Endodermal cell (in vitro differentiated cells): ENCODE measurements around the gene SLC35B2. TPM values are rescaled to one million over a fixed set of nuclear protein-coding genes. Genes with fewer than 3 reads are reported as not detected.

Experiments
- DNase-seq: peaks from one replicate; pipeline ENCODE4 v3.0.0-alpha.2; 2017
- H3K27ac ChIP-seq: 2 replicates; pipeline ENCODE4 v1.5.1; 2013; ENCODE audit warnings: mild to moderate bottlenecking, low read depth, low read length, moderate library complexity
- H3K27me3 ChIP-seq: 2 replicates; pipeline ENCODE4 v1.6.1; 2013; ENCODE audit warnings: mild to moderate bottlenecking, low read length, moderate library complexity; ENCODE audit not compliant: insufficient read depth, control insufficient read depth, poor library complexity, severe bottlenecking
- H3K36me3 ChIP-seq: 2 replicates; pipeline ENCODE4 v1.7.0; 2013; ENCODE audit warnings: mild to moderate bottlenecking, low read length, moderate library complexity; ENCODE audit not compliant: control insufficient read depth, insufficient read depth
- H3K4me1 ChIP-seq: one replicate; pipeline ENCODE4 v1.7.0; 2013; ENCODE audit warnings: low read length; ENCODE audit not compliant: control insufficient read depth, insufficient read depth
- H3K4me3 ChIP-seq: 2 replicates; pipeline ENCODE4 v1.5.1; 2013; ENCODE audit warnings: mild to moderate bottlenecking, low read length, moderate library complexity
- H3K9ac ChIP-seq: 2 replicates; pipeline ENCODE4 v1.6.1; 2013; ENCODE audit warnings: mild to moderate bottlenecking, low read length, moderate library complexity; ENCODE audit not compliant: poor library complexity, severe bottlenecking; ENCODE audit errors: extremely low read depth
- H3K9me3 ChIP-seq: 2 replicates; pipeline ENCODE4 v1.6.1; 2013; ENCODE audit warnings: mild to moderate bottlenecking, low read length, moderate library complexity; ENCODE audit not compliant: control insufficient read depth
- H3K27ac Mint-ChIP-seq: 2 replicates; pipeline ENCODE4 v1.8.0; 2020; ENCODE audit warnings: mixed read lengths
- H3K27me3 Mint-ChIP-seq: 2 replicates; pipeline ENCODE4 v1.8.0; 2021; ENCODE audit warnings: mild to moderate bottlenecking, mixed read lengths; ENCODE audit not compliant: insufficient read depth
- H3K36me3 Mint-ChIP-seq: 2 replicates; pipeline ENCODE4 v1.8.0; 2020; ENCODE audit warnings: low read depth, mixed read lengths
- H3K4me1 Mint-ChIP-seq: 2 replicates; pipeline ENCODE4 v1.8.0; 2020; ENCODE audit warnings: mixed read lengths
- H3K4me3 Mint-ChIP-seq: 2 replicates; pipeline ENCODE4 v1.8.0; 2020; ENCODE audit warnings: mild to moderate bottlenecking, moderate library complexity, mixed read lengths
- H3K9me3 Mint-ChIP-seq: 2 replicates; pipeline ENCODE4 v1.8.0; 2020; ENCODE audit warnings: mild to moderate bottlenecking, mixed read lengths
- WGBS, 2 experiments: methylation state at CpG; one replicate each; pipeline versions ENCODE4 v1.1.5 to v1.1.7; 2013; ENCODE audit warnings: missing lambda C conversion rate in 2 of 2, mixed read lengths in 1 of 2; ENCODE audit not compliant: insufficient coverage in 1 of 2, insufficient read length in 1 of 2; 5-methylcytosine and 5-hydroxymethylcytosine counted together
- total RNA-seq, 2 donors: library from RNA; stranded (reverse); fragmentation: NEBNext Ultra II Directional in 1 of 2; extraction: Animal tissue kit (Norgen Biotek cat#: 25700) in 1 of 2; gene quantifications; 2 replicates in 1 of 2; 3 replicates in 1 of 2; pipeline ENCODE4 v1.2.1, GENCODE V29; 2021
- TF ChIP-seq, protein P1 (sequence below): fragments of 200-600 bp; sonication (generic); conservative IDR thresholded peaks from 2 replicates; pipeline ENCODE4 v1.5.0; 2021; ENCODE audit warnings: antibody characterized with exemption, mild to moderate bottlenecking

The SLC35B2 gene
- total RNA-seq, 2 donors from 2014 or later, result 52.5 to 54.3 TPM

DNA sequence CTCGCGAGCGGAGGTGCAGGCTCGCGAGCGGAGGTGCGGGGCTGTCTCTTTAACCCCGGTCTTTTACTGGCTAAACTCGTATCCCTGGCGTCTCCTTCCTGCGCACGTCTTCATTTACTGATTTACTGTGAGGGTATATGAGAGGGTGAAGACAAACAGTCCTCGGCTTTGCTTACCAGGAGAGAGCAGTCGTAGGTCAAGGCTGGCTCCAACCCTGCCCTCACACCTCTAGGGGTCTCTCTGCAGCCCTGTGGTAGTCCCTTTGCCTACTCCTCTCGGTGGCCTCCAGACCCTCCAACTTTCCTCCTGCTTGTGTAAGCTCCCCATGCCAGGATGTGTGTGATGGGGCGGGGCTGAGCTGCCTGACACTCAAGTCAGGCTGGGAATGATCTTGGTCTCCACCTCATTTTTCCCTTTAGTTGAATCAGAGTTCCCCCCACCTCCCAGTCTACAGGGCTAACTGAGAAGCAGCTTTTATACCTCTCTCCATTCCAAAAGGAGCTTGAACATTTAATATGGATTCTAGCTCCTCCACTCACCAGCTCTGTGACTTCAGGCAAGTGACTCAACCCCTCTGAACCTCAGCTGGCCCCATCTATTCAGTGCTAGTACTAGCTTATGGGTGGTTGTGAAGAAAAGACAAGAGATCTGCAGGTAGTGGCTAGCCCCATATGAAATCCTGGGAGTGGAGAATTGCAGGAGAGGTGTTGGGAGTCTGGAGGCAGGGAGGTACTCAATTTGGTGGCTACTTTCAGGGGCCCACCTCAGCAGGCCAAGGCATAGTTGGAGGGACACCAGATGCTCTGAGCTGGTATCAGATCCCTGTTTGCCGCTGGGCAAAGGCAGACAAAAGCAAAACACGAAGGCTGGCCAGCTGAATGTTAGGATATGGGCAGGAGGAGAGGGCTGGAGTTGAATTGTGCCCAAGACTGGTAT lies 33.0 kb downstream of the SLC35B2 start:
- H3K9me3 Mint-ChIP-seq, result no peaks in the 10 kb centered on the region
- H3K4me3 Mint-ChIP-seq, result peak overlapping the region; percentile 76
- peak overlapping the region; percentile 87 for H3K4me3 ChIP-seq
- WGBS, 2 experiments, result 8 to 33% methylated on average over 6 to 18 of the region's 18 CpGs
- no peaks in the 10 kb centered on the region for H3K36me3 ChIP-seq
- TF ChIP-seq, protein P1, sequence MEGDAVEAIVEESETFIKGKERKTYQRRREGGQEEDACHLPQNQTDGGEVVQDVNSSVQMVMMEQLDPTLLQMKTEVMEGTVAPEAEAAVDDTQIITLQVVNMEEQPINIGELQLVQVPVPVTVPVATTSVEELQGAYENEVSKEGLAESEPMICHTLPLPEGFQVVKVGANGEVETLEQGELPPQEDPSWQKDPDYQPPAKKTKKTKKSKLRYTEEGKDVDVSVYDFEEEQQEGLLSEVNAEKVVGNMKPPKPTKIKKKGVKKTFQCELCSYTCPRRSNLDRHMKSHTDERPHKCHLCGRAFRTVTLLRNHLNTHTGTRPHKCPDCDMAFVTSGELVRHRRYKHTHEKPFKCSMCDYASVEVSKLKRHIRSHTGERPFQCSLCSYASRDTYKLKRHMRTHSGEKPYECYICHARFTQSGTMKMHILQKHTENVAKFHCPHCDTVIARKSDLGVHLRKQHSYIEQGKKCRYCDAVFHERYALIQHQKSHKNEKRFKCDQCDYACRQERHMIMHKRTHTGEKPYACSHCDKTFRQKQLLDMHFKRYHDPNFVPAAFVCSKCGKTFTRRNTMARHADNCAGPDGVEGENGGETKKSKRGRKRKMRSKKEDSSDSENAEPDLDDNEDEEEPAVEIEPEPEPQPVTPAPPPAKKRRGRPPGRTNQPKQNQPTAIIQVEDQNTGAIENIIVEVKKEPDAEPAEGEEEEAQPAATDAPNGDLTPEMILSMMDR, result peak; percentile 24
- H3K27ac ChIP-seq, result no peak overlapping the region
- no peaks in the 10 kb centered on the region for H3K27me3 ChIP-seq
- H3K9me3 ChIP-seq, result no peaks in the 10 kb centered on the region
- no peaks in the 10 kb centered on the region for H3K27me3 Mint-ChIP-seq
- peaks cover 10% of the 10 kb centered on the region for H3K4me1 ChIP-seq
- H3K4me1 Mint-ChIP-seq, result peaks cover 40% of the 10 kb centered on the region
- H3K36me3 Mint-ChIP-seq, result peaks cover 10% of the 10 kb centered on the region
- peak overlapping the region; percentile 56 for H3K27ac Mint-ChIP-seq
- DNase-seq, result no peak
- H3K9ac ChIP-seq, result peak overlapping the region; percentile 34

DNA sequence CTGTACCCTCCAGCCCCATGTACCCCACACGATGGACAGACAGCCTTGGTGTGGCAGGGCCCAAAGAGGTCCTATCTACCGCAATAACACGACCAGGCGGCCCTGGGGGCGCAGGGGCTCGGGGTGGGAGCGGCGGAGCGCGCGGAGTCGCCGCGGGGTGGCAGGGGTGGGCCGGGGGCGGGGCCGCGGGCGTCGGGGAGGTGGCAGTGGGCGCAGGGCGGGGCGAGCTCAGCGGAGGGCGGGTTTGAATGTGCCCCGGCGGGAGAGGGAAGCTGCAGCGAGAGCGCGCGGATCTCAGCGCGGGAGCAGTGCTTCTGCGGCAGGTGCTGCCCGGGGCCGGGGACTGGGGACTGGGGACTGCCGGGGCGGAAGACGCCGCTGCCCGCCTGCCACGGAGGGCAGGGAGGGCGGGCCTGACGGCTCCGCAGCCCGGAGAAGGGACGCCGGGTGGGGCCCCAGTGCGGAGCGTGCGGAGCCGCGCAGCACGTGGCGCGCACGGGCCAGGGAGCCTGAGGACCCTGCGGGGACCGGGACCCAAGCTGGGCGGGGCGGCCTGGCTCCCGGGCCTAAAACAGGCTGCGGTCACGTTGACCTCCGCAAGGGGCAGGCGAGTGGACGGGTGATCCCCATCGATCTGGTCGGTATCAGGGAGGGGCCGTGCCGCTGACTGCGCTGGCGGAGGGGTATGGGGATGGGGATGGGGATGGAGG lies 33.9 kb downstream of the SLC35B2 start, which contains the start of gene SLC29A1:
Gene SLC29A1, plus strand, starts transcription at position 277 of the 710 bp plus-strand sequence. CDS start 3,719 bp downstream, outside the sequence.
- H3K4me3 ChIP-seq, result peak within 1 kb of the TSS; percentile 87
- no peaks in the 10 kb centered on the region for H3K9me3 ChIP-seq
- H3K36me3 ChIP-seq, result no peaks in the 10 kb centered on the region
- H3K27ac Mint-ChIP-seq, result peak within 1 kb of the TSS; percentile 56
- H3K4me1 Mint-ChIP-seq, result peaks cover 42% of the 10 kb centered on the region
- peaks cover 11% of the 10 kb centered on the region for H3K4me1 ChIP-seq
- peak within 1 kb of the TSS; percentile 76 for H3K4me3 Mint-ChIP-seq
- no peaks in the 10 kb centered on the region for H3K9me3 Mint-ChIP-seq
- no peaks in the 10 kb centered on the region for H3K27me3 ChIP-seq
- H3K36me3 Mint-ChIP-seq, result peaks cover 4% of the 10 kb centered on the region
- peak within 1 kb of the TSS; percentile 34 for H3K9ac ChIP-seq
- no peak within 1 kb of the TSS for H3K27ac ChIP-seq
- peak; percentile 92 for DNase-seq
- 0% methylated on average over 12 to 73 of the region's 73 CpGs for WGBS, 2 experiments
- H3K27me3 Mint-ChIP-seq, result no peaks in the 10 kb centered on the region
- TF ChIP-seq, protein P1, result peak; percentile 61

DNA sequence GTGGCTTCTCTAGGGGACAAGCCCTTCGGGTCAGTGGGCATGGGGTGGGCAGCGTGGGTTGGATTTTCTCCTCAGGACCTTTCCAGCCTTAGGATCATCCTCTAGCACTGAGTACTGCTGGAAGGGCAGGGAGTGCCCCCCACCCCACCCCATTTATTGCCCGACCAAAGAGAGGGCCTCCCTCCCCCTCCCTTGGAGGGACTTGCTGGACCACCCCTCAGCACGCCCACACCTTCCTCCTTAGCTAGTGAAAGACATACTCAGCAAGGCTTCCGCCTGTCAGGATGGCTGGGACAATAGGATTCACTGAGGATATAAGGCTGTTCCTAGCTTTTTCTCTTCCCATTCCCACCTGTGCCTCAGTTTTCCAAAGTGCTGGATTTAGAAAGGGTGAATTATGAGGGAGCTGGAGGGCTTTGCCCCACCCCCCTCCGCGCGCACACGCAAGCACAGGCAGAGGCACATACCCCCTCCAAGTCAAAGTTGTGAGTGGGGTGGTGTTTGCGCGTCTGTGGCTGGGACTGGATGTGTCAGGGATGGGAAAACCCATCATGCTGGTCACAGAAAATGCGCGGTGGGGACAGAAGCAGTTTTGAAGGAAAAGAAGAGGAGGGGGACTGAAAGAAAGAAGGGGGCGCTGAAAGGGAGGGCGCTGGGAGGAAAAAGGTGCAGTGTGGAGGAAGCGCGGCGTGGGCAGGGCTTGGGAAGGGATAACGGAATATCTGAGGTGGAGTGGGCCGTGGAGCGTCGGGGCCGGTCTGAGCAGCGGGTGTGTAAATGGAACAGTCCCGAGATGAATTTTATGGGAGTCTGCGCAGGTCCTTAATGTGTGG lies 34.6 kb downstream of the SLC35B2 start:
- TF ChIP-seq, protein P1, result no peak
- peaks cover 50% of the 10 kb centered on the region for H3K4me1 Mint-ChIP-seq
- H3K27ac Mint-ChIP-seq, result peak overlapping the region; percentile 52
- peak; percentile 74 for DNase-seq
- Histone ChIP-seq H3K27ac (no peak overlapping the region), H3K36me3 (no peaks in the 10 kb centered on the region), H3K4me3 (peak overlapping the region; percentile 73), H3K9ac (no peak overlapping the region), H3K4me1 (peaks cover 18% of the 10 kb centered on the region), H3K9me3 (no peaks in the 10 kb centered on the region), H3K27me3 (no peaks in the 10 kb centered on the region)
- WGBS, 2 experiments, result 3 to 14% methylated on average over 14 to 26 of the region's 26 CpGs
- H3K36me3 Mint-ChIP-seq, result no peaks in the 10 kb centered on the region
- H3K4me3 Mint-ChIP-seq, result peak overlapping the region; percentile 76
- no peaks in the 10 kb centered on the region for H3K27me3 Mint-ChIP-seq
- no peaks in the 10 kb centered on the region for H3K9me3 Mint-ChIP-seq
